KMS-11 (cell line): ENCODE results near the gene CKMT2.

ENCODE experiments used
- H2AFZ ChIP-seq: fragments of 200-600 bp; sonication (generic); 2 replicates; pipeline ENCODE4 v1.6.1; 2016; ENCODE audit warnings: antibody characterized with exemption, mixed run types, low read depth
- H3K27ac ChIP-seq: fragments of 200-600 bp; sonication (generic); 2 replicates; pipeline ENCODE4 v1.6.1; 2016; ENCODE audit warnings: mild to moderate bottlenecking, mixed run types
- H3K27me3 ChIP-seq: fragments of 200-600 bp; sonication (generic); 2 replicates; pipeline ENCODE4 v1.6.1; 2017; ENCODE audit warnings: mild to moderate bottlenecking, low read depth, mixed run types, moderate library complexity; ENCODE audit not compliant: insufficient read depth
- H3K36me3 ChIP-seq: fragments of 200-600 bp; sonication (generic); 2 replicates; pipeline ENCODE4 v1.6.1; 2017; ENCODE audit warnings: mild to moderate bottlenecking, mixed run types; ENCODE audit not compliant: insufficient read depth
- H3K4me1 ChIP-seq: fragments of 200-600 bp; sonication (generic); 2 replicates; pipeline ENCODE4 v1.6.1; 2016; ENCODE audit warnings: mild to moderate bottlenecking, low read depth, mixed run types; ENCODE audit not compliant: poor library complexity, severe bottlenecking
- H3K4me2 ChIP-seq: fragments of 200-600 bp; sonication (generic); 2 replicates; pipeline ENCODE4 v1.7.0; 2016; ENCODE audit warnings: mild to moderate bottlenecking, mixed run types
- H3K4me3 ChIP-seq: fragments of 200-600 bp; sonication (generic); IDR thresholded peaks from 2 replicates; pipeline ENCODE4 v1.6.1; 2017; ENCODE audit warnings: low read depth, low read length, mixed read lengths; ENCODE audit not compliant: insufficient read depth
- H3K79me2 ChIP-seq: fragments of 200-600 bp; sonication (generic); 2 replicates; pipeline ENCODE4 v1.6.1; 2016; ENCODE audit warnings: low read depth, mixed run types; ENCODE audit not compliant: insufficient read depth
- H3K9ac ChIP-seq: fragments of 200-600 bp; sonication (generic); 2 replicates; pipeline ENCODE4 v1.6.1; 2016; ENCODE audit warnings: mild to moderate bottlenecking, mixed run types
- H4K20me1 ChIP-seq: fragments of 200-600 bp; sonication (generic); 2 replicates; pipeline ENCODE4 v1.6.1; 2016; ENCODE audit warnings: mild to moderate bottlenecking, mixed run types; ENCODE audit not compliant: insufficient read depth
- CTCF ChIP-seq: fragments of 200-600 bp; sonication (generic); conservative IDR thresholded peaks from 2 replicates; pipeline ENCODE4 v1.6.1; 2017; ENCODE audit warnings: low read depth, mild to moderate bottlenecking, antibody characterized with exemption, low read length, moderate library complexity, mixed read lengths

CKMT2 gene

GRCh38 chr5:81194633-81195334, 38.3 kb upstream of the CKMT2 start:
- H3K79me2 ChIP-seq = no peaks in the 10 kb centered on the region
- no peak overlapping the region for H3K4me3 ChIP-seq
- H3K36me3 ChIP-seq = no peaks in the 10 kb centered on the region
- no peaks in the 10 kb centered on the region for H4K20me1 ChIP-seq
- TF ChIP-seq CTCF = peak; percentile 93
- H3K4me2 ChIP-seq = no peak overlapping the region; the same call in 1 of the 2 replicates
- 0 out of 2 replicates have a peak overlapping the region, but pooled peaks have one; percentile 31 for H2AFZ ChIP-seq
- H3K27ac ChIP-seq = no peak overlapping the region
- H3K9ac ChIP-seq = no peak overlapping the region
- H3K27me3 ChIP-seq = no peaks in the 10 kb centered on the region
- H3K4me1 ChIP-seq = no peaks in the 10 kb centered on the region

GRCh38 chr5:81195335-81195929, 37.7 kb upstream of the CKMT2 start:
- no peaks in the 10 kb centered on the region for H4K20me1 ChIP-seq
- H3K27me3 ChIP-seq = no peaks in the 10 kb centered on the region
- H3K79me2 ChIP-seq = no peaks in the 10 kb centered on the region
- H3K4me3 ChIP-seq = no peak overlapping the region
- H3K27ac ChIP-seq = no peak overlapping the region
- H3K4me1 ChIP-seq = no peaks in the 10 kb centered on the region
- H2AFZ ChIP-seq = 0 out of 2 replicates have a peak overlapping the region, but pooled peaks have one; percentile 31
- H3K4me2 ChIP-seq = no peak overlapping the region
- TF ChIP-seq CTCF = peak; percentile 71; the same call in 1 of the 2 replicates
- H3K36me3 ChIP-seq = no peaks in the 10 kb centered on the region
- H3K9ac ChIP-seq = no peak overlapping the region

GRCh38 chr5:81202655-81203054, 30.5 kb upstream of the CKMT2 start:
- Histone ChIP-seq H3K36me3 (no peaks in the 10 kb centered on the region), H3K4me3 (no peak overlapping the region), H3K4me2 (no peak overlapping the region), H4K20me1 (no peaks in the 10 kb centered on the region), H3K79me2 (no peaks in the 10 kb centered on the region), H3K27me3 (no peaks in the 10 kb centered on the region), H2AFZ (no peak overlapping the region), H3K9ac (no peak overlapping the region), H3K4me1 (no peaks in the 10 kb centered on the region), H3K27ac (no peak overlapping the region)
- no peak for TF ChIP-seq CTCF

- no peak overlapping the region for H3K4me2 ChIP-seq
- no peak overlapping the region for H3K27ac ChIP-seq
- H3K27me3 ChIP-seq = no peaks in the 10 kb centered on the region
- no peak overlapping the region for H3K9ac ChIP-seq
- no peaks in the 10 kb centered on the region for H3K79me2 ChIP-seq
- H3K36me3 ChIP-seq = no peaks in the 10 kb centered on the region
- no peak for TF ChIP-seq CTCF
- no peak overlapping the region for H3K4me3 ChIP-seq
- no peaks in the 10 kb centered on the region for H4K20me1 ChIP-seq
- H3K4me1 ChIP-seq = no peaks in the 10 kb centered on the region
- no peak overlapping the region for H2AFZ ChIP-seq
Measured at GRCh38 chr5:81203729-81204128, 29.4 kb upstream of the CKMT2 start.
